Mesodermal cell (in vitro differentiated cells): ENCODE measurements around the gene TSC22D1.
A peak's percentile ranks its signal among the peaks of the same experiment; 100 is the strongest.

Experiments
- H3K27ac ChIP-seq: 2 replicates; pipeline ENCODE4 v1.7.0; 2013; ENCODE audit warnings: mild to moderate bottlenecking, low read depth, low read length, moderate library complexity; ENCODE audit not compliant: severe bottlenecking
- H3K36me3 ChIP-seq: 2 replicates; pipeline ENCODE4 v1.7.1; 2013; ENCODE audit warnings: mild to moderate bottlenecking, low read length, moderate library complexity; ENCODE audit not compliant: control insufficient read depth, insufficient read depth
- H3K4me1 ChIP-seq: one replicate; pipeline ENCODE4 v1.7.1; 2013; ENCODE audit warnings: mild to moderate bottlenecking, low read length; ENCODE audit not compliant: insufficient read depth, control insufficient read depth, poor library complexity, severe bottlenecking
- H3K4me3 ChIP-seq: 2 replicates; pipeline ENCODE4 v1.7.0; 2013; ENCODE audit warnings: low read length, control low read depth, mild to moderate bottlenecking; ENCODE audit not compliant: insufficient read depth, poor library complexity, severe bottlenecking; ENCODE audit errors: extremely low read depth
- H3K9me3 ChIP-seq: 2 replicates; pipeline ENCODE4 v1.7.1; 2013; ENCODE audit warnings: mild to moderate bottlenecking, low read length, moderate library complexity; ENCODE audit not compliant: control insufficient read depth
- WGBS, 2 experiments: methylation state at CpG; one replicate each; pipeline ENCODE4 v1.1.5; 2013; ENCODE audit warnings: missing lambda C conversion rate in 2 of 2; ENCODE audit not compliant: insufficient coverage in 2 of 2; 5-methylcytosine and 5-hydroxymethylcytosine counted together

The TSC22D1 gene

DNA sequence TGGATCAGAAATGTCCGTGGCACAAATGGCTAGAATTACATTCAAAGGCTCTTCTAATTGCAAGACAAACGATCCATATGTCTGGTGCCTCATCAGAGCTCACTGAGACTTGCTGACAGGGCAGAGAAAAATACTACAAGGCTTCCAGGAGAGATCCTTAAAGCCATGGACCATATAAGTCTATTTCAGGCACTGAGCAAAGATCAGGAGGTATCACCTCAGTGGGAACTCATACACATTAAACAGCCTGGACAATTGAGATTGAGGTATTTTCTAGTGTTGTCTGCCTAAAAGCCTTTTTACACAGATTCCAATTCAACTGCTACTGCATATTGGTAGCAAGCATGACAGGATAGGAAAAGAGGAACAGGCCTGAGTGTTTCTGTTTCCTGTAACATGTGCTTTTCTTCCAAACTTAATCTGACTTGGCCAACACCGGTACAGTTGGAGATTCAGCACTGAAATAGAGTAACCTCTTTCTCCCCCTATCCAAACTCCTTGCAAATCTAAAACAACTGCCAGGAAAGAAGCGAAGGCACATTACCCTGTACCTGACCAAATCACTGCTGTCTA, 136.6 kb downstream of the TSC22D1 start:
- H3K27ac ChIP-seq: peak overlapping the region; percentile 46
- no peaks in the 10 kb centered on the region for H3K9me3 ChIP-seq
- WGBS, 2 experiments: 88% methylated on average over 2 to 3 of the region's 4 CpGs
- no peak overlapping the region for H3K4me3 ChIP-seq
- H3K36me3 ChIP-seq: peaks cover 4% of the 10 kb centered on the region
- peaks cover 3% of the 10 kb centered on the region for H3K4me1 ChIP-seq

- H3K27ac ChIP-seq: no peak overlapping the region
- peaks cover 17% of the 10 kb centered on the region for H3K36me3 ChIP-seq
- H3K4me1 ChIP-seq: peaks cover 8% of the 10 kb centered on the region
- WGBS, 2 experiments: 18 to 40% methylated on average over 1 to 3 of the region's 3 CpGs
- no peak overlapping the region for H3K4me3 ChIP-seq
- no peaks in the 10 kb centered on the region for H3K9me3 ChIP-seq
These were observed 137.9 kb downstream of the TSC22D1 start for GRCh38 chr13:44438234-44438579.

- no peaks in the 10 kb centered on the region for H3K9me3 ChIP-seq
- H3K27ac ChIP-seq: peak overlapping the region; percentile 86
- peaks cover 23% of the 10 kb centered on the region for H3K36me3 ChIP-seq
- WGBS, 2 experiments: 25 to 46% methylated on average over 1 of the region's 5 CpGs
- peak overlapping the region; percentile 75 for H3K4me3 ChIP-seq
- H3K4me1 ChIP-seq: peaks cover 8% of the 10 kb centered on the region
These were observed 138.5 kb downstream of the TSC22D1 start for GRCh38 chr13:44437356-44438233.

DNA sequence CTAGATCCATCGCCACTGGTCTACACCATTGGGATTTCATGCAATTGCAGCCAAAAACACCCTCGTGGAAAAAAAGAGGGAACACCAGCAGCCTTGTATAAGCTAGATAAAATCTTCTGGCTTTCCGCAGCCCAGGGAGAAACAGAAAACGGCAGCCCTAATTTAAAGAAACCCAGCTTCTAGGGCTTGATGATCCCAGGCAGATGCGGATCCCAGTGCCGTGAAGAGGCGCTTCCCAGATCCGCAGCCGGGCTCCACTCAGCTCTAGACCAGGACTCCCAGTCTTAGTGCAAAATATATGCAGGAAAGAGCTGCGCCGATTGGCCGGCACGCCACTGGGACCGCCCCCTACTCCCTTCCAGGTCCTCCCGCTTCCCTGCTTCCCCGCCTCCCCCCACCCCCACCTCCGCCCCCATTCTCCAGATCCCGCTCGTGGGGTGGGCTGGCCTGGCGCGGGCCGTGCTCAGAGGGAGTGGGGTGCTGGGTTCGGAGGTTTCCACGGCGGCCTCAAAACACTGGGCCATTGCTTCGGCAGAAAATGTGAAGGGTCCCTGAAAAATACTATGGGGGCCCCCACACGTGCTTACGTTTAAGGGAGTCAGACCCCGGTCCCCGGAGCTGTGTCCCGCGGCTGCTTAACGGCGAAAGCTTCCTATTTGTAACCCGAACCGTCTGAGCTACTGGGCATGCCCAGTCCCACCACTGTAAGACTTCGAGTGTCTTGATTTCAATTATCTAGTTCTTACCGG, 139.4 kb downstream of the TSC22D1 start:
- H3K9me3 ChIP-seq: no peaks in the 10 kb centered on the region
- peaks cover 8% of the 10 kb centered on the region for H3K4me1 ChIP-seq
- peak overlapping the region; percentile 75 for H3K4me3 ChIP-seq
- H3K27ac ChIP-seq: peak overlapping the region; percentile 99
- WGBS, 2 experiments: 0% methylated on average over 24 to 25 of the region's 38 CpGs
- peaks cover 24% of the 10 kb centered on the region for H3K36me3 ChIP-seq

DNA sequence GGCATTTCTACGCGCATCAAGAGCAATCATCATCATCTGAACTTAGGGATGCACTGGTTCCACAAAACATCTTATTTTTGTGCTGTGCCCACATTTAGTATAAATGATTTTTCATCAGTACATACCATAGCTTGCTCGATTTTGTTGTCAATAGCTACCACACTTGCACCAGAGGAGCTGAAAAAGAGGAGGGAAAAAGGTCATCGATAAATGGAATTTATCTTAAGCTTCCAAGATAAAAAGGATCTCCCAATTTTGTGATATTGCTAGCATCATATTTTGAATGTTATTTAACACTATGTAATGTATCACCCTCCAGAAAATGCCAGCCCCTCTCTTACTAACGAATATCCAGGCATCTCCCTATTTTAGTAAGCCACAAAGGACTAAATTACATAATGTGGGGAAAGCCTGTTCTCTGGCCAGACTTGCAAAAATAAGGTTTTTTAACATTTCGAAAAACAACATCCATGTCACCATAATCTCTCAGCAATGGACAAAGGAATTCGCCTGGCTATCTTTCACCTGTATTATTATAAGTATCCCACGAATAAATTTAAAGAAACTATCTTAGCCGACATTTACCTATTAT, 140.1 kb downstream of the TSC22D1 start:
- H3K9me3 ChIP-seq: no peaks in the 10 kb centered on the region
- WGBS, 2 experiments: 0% methylated on average over 2 to 7 of the region's 9 CpGs

GRCh38 chr13:44435142-44435918, 140.8 kb downstream of the TSC22D1 start:
- H3K4me1 ChIP-seq: peaks cover 8% of the 10 kb centered on the region
- peak overlapping the region; percentile 75 for H3K4me3 ChIP-seq
- peaks cover 24% of the 10 kb centered on the region for H3K36me3 ChIP-seq
- H3K9me3 ChIP-seq: no peaks in the 10 kb centered on the region
- WGBS, 2 experiments: 0 to 1% methylated on average over 29 to 31 of the region's 51 CpGs
- peak overlapping the region; percentile 99 for H3K27ac ChIP-seq

More for the DNA sequence above, 140.1 kb downstream of the TSC22D1 start:
- Histone ChIP-seq H3K4me1 (peaks cover 8% of the 10 kb centered on the region), H3K4me3 (peak overlapping the region; percentile 75), H3K36me3 (peaks cover 24% of the 10 kb centered on the region), H3K27ac (peak overlapping the region; percentile 99)

GRCh38 chr13:44434766-44435141, 141.4 kb downstream of the TSC22D1 start:
- H3K27ac ChIP-seq: peak overlapping the region; percentile 99
- H3K36me3 ChIP-seq: peaks cover 24% of the 10 kb centered on the region
- peak overlapping the region; percentile 75 for H3K4me3 ChIP-seq
- H3K4me1 ChIP-seq: peaks cover 8% of the 10 kb centered on the region
- 0% methylated on average over 2 to 3 of the region's 4 CpGs for WGBS, 2 experiments
- no peaks in the 10 kb centered on the region for H3K9me3 ChIP-seq

- Histone ChIP-seq H3K4me3 (peak overlapping the region; percentile 75), H3K36me3 (peaks cover 24% of the 10 kb centered on the region), H3K27ac (no peak overlapping the region), H3K4me1 (peaks cover 8% of the 10 kb centered on the region), H3K9me3 (no peaks in the 10 kb centered on the region)
- WGBS, 2 experiments: 93 to 99% methylated on average over 8 to 11 of the region's 15 CpGs
These were observed 142.0 kb downstream of the TSC22D1 start for GRCh38 chr13:44433863-44434765.

DNA sequence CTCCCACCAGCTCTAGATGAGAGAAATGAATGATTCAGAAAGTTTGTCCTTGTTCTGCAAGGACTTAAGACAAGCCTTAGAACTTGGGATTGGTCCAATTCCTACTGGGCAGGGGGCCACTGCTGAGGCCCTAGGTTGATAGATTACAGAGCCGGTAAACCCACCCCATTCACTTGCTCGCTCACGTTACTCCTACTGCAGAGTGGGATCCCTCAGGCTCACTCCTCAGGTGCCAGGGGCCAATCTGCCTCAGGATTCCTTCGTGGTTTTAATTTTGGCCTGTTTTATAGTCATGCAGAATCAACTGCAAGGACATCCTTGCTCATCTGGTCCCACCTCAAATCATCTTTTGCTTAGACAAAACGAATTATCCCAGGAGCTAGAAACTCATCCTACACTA, 143.5 kb downstream of the TSC22D1 start:
- Histone ChIP-seq H3K9me3 (no peaks in the 10 kb centered on the region), H3K4me3 (no peak overlapping the region), H3K27ac (no peak overlapping the region), H3K36me3 (peaks cover 24% of the 10 kb centered on the region), H3K4me1 (peaks cover 5% of the 10 kb centered on the region)
- 85 to 96% methylated on average over 5 of the region's 5 CpGs for WGBS, 2 experiments
